NCI-H1694 (cell line): ENCODE data around the gene PPTC7.
"Not testable (repeated sequence)": the region's sequence is repeated elsewhere in the genome, so short reads cannot be mapped to it uniquely, and the experiment has no call there.

Experiments used
- DNase-seq: peaks from one replicate; lab custom pipeline; 2025; lab: John Stamatoyannopoulos, UW

Gene PPTC7

DNA sequence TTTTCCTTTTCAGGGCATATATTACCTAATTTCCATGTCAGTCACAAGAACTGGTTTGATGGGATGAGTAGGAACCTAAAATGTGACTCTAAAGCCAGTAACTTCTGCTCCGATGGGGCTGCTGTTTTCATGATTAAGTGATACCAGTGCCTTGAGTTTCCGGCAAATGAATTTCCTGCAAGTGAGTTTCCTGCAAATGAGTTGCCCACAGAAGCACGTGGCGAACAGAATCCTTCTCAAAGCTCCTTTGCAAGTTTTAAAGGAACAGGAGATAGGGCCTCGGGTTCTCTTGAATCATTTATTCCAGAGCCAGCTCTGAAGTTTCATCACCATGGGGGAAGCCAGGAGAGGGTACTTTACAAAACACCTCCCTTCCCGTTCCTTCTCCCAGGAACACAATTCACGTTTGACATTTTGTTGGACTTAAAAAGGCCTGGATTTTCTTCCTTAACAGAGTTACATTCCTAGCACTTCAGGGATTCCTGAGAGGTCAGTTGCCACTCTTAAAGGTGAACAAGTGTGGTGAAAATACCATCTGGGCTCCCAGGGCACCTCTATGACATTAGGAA, 2.2 kb upstream of the PPTC7 start:
- DNase-seq, result no peak

DNA sequence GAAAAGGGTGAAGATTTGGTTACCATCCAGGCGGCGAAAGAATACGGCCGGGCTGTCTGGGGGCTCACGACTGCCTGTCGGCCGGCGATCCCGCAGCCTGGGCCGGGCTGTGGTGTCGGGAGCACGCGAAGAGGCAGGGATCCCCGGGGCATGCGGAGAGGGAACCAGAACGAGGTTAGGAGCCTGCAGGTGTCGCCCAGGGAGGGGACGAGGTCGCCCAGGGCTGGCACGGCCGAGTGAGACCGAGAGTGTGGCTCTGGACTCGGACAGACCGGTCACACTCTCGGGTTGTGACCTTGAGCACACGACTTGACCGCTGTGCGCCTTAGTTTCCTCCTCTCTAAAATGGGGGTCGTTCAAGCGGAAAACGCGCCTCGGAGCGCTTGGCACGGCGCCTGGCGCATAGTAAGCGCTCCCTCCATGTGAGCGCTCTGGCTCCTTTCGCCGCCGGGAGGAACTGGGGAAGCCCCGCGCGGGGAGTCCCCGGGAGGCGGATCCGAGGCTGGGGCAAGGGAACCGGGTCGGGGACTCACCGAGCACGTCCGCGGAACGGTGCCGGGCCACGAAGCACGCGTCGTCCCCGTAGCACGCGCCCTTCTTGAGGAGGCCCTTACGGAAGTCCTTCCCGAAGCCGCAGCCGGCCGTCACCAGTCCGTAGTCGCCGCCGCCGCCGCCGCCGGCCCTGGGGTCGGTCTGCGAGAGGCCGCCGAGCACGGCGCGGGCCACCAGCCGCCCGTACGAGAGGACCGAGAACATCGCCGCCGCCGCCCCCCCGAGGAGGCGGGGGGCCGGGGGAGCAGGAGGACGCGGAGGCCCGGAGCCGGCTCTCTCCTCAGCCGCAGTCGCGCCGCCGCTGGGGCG, 612 bp downstream of the PPTC7 start:
- no peak for DNase-seq

DNA sequence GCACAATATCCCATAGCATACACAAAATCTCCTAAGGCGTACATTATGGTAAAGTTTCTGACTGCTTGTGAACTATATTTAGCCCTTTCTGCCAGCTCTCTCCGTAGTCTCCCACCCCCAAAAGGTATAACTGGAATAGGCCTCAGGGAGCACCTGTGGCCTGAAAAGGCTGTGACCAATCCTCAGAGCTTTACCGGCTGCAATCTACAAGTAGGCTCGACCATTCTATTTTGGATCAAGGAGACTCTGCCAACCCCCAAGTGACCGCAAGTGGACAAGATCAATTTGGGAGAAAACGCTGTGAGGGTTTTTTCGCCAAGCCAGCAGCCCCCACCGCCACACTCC, 1.2 kb downstream of the PPTC7 start:
- DNase-seq, result no peak

DNA sequence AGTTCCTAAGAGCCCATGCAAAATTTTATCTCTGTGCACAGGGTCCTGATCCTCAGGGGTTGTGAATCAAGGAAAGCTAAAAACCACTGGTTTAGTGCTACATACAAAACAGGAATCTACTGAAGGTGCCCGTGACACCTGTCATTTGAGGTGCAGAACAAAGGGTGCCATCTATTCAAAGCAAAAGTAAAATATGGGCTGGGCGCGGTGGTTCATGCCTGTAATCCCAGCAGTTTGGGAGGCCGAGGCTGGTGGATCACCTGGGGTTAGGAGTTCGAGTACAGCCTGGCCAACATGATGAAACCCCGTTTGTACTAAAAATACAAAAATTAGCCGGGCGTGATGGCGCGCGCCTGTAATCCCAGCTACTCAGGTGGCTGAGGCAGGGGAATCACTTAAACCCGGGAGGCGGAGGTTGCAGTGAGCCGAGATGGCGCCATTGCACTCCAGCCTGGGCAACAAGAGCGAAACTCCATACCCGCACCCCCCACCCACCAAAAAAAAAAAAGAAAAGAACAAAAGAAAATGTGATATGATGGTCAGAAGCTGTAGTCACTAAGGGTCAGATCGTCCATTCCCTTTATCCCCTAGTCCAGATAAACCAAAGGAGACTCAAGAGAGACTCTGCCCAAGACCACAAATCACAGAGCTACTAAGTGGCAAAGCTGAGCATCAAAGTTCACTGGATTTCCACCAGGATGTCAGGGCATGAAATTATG, 3.4 kb downstream of the PPTC7 start:
- no peak for DNase-seq

DNA sequence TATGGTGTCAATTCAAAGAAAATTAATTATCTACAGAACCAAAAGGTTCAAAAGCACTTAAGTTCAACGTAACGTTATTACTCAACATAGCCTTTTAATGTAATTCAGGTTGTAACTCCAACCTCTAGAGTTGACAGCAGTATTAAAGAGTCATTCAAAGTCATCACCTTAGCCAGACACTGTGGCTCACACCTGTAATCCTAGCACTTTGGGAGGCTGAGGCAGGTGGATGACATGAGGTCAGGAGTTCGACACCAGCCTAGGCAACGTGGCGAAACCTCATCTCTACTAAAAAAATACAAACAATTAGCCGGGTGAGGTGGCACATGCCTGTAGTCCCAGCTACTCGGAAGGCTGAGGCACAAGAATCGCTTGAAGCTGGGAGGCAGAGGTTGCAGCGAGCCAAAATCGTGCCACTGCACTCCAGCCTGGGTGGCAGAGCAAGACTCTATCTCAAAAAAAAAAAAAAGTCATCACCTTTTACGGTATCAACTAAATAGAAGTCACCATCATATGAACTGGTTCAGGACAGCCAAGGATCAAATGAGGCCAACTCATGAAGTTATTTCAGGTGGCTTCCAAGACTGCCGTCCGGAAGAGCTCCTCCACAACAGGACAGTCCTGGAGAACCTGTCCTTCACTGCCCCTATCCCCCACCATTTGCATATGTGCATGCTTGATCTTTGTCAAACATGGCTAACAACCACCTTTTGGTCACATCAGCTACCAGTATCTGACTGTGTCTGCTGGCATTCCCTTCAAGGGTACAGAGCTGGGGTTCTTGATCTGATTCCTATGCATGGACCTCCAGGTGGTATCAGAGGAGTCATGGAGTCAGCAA, 4.2 kb downstream of the PPTC7 start:
- DNase-seq, result no peak

DNA sequence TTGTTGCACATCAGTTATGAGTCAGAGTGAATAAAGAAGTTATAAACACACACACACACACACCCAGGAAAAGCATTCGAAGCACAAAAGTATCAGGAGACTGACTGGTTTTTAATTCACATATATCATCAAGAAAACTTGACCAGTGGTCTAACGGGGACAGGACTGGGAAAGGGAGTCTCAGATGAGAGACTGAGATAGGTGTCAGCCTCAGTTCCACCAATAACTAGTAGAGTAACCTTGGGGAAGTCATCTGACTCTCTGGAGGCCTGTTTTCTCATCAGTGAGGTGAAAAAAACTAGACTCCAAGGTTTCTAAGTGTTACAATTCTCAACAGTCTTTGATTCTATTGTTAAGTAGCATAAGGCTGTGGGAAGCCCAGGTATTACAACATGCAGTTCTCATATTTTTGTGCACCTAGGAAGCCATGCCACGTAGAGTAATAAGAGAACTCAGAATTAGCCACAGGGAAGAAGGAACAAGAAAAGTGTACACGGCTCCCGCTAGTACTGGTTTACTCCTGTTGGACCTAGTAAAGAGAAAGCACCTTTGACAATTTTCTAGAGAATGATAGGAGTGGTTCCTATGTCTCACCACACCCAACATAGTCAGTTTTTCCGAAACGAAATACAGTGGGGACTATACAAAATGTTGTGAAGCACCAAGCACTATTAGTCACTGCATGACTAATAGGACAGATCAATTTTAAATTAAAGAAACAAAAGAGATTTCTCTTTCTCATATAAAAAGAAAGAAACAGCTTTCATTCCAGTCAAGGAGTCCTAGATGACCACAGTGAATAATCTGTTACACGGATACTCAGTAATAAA, 5.0 kb downstream of the PPTC7 start:
- DNase-seq, result no peak

DNA sequence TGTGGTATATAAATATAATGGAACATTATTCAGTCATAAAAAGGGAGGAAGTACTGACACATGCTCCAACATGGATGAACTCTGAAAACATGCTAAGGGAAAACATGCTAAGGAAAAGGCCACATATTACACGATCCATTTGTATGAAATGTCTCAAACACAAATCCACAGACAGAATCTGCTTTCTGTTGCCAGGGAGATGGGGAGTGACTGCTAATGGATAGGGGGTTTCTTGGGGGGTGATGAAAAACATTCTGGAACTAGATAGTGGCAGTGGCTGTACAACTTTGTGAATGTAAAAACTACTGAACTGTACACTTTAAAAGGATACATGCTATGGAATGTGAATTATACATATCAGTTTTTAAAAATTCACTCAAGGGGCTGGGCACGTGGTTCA, 6.6 kb downstream of the PPTC7 start:
- no peak for DNase-seq

DNA sequence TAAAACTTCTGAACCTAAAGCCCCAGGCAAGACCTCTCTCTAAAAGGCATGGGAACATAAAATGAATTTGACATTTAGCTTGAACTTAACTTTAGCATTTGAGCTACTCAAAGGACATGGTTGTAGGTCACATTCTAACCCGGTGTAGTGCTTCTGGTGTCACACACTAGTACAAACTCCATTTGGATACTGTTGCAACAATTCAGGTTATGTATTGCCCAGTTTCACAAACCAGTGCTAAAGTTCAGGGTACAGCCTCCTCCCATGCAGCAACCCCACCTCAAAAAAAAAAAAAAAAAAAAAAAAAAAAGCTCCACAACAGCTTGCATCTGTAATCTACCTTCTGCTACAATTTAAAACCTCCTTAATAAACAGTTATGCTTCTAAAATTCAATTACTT, 7.8 kb downstream of the PPTC7 start:
- DNase-seq, result no peak

DNA sequence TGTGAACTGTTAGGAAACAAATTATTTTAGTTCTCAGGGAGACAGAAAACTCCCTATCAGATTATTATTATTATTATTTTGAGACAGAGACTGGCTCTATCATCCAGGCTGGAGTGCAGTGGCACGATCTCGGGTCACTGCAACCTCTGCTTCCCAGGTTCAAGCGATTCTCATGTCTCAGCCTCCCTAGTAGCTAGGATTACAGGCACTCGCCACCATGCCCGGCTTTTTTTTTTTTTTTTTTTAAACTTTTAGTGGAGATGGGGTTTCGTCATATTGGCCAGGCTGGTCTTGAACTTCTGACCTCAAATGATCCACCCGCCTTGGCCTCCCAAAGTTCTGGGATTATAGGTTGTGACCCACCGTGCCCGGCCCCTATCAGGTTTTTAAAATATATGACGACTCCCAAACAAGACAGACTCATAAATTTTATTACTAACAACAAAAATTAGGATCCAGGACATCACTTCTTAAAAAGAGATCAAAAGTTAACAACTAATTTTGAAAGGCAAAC, 8.3 kb downstream of the PPTC7 start:
- DNase-seq, result not testable (repeated sequence)

DNA sequence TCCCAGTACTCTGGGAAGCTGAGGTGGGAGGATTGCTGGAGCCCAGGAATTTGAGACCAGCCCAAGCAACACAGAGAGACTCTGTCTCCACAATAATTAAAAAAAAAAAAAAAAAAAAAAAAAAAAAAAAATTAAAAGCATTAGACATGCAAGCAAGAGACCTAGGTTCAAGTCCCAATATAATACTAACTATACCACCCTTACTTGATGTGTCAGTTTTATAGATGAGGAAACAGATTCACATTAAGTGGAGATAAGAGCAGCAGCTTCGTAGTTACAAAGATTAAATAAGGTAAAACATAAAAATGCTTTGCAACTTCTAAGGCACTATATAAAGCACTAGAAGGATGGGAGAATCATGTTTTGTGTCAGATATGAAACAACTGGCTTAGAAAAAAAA, 9.1 kb downstream of the PPTC7 start:
- DNase-seq, result no peak

DNA sequence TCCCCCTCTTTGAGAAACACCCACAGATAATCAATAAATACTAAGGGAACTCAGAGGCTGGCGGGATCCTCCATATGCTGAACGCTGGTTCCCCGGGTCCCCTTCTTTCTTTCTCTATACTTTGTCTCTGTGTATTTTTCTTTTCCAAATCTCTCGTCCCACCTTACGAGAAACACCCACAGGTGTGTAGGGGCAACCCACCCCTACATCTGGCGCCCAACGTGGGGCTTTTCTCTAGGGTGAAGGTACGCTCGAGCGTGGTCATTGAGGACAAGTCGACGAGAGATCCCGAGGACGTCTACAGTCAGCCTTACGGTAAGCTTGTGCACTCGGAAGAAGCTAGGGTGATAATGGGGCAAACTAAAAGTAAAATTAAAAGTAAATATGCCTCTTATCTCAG, 12.3 kb downstream of the PPTC7 start:
- not testable (repeated sequence) for DNase-seq

DNA sequence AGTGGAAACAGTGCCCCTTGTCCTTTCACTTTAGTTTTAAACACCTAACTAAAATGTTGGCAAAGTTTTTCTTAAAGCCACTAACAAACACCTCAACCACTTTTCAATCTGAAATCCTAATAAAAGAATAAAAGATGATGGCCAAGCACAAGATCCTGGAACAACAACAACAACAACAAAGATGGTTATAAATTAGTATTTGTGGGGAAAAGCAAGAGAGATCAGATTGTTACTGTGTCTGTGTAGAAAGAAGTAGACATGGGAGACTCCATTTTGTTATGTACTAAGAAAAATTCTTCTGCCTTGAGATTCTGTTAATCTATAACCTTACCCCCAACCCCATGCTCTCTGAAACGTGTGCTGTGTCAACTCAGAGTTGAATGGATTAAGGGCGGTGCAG, 13.3 kb downstream of the PPTC7 start:
- not testable (repeated sequence) for DNase-seq

DNA sequence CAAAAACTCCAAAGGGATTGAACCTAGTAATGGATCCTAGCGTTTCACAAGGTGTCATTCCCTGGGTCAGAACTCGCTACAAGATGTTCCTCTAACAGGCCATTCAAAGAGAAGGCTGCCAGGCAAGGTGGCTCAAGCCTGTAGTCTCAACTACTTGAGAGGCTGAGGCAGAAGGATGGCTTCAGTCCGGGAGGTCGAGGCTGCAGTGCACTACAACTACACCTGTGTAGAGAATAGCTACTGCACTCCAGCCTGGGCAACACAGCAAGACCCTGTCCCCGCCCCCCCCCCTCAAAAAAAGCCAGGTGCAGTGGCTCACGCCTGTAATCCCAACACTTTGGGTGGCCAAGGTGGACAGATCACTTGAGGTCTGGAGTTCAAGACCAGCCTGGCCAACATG, 14.4 kb downstream of the PPTC7 start:
- no peak for DNase-seq

DNA sequence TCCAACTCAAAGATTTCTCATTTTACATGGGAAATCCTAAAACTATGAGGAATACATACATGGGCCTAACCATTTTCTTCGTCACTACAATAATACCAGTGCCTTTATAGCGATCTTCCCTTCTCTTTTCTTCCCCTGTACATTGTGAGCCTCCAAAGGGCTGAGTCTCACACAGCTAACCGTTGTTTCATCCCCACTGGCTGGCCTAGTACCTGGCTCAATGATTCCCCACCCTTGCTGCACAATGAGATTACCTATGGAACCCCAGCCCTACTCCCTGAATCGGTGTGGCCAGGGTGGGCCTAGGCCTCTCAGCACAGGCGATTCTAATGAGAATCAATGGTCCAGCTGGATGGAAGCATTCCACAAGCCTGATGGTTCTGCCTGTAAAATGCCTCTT, 16.1 kb downstream of the PPTC7 start:
- DNase-seq, result no peak

DNA sequence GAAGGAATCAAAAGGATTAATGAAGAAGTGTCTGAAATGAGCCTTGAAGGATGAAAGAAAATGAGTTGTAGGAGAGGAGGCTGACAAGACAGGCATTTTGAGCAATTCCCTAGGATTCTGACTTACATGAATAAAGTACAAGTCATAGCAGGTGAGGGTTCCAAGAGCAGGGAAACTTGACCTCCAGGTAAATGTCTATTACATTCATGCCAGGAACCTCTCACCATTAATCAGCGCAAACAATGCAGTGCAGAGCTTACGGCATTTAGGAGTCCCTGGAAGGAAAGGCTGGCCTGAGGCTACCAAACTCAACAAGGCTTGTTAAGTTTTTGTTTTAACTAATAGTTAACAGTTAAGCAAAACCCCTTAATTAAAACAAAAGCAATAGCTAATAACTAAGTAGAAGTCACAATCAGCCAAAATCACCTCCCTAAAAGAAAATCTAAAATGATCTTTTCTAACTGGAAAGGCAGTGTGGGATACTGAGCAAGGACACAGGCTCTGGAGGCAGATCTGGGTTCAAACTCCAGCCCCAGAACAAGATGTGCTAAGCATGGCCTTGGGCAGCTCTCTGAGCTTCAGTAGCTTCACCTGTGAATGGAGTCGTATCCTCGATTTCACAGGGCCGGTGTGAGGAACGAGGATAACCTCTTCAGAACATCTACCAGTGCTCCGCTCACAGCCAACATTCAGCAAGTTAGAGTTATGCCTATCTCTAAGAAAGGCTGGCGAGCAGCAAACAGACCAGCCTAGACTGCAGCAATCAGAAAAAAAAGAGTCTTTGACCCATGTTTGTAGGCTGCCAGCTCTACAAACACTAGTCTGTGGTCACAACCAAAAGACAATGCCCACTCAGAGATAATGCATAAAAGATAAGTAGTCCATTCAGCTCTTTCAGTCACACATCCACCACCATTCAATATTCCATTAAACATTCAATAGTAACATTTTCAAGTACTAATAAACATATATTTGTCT, 16.9 kb downstream of the PPTC7 start:
- DNase-seq, result no peak

DNA sequence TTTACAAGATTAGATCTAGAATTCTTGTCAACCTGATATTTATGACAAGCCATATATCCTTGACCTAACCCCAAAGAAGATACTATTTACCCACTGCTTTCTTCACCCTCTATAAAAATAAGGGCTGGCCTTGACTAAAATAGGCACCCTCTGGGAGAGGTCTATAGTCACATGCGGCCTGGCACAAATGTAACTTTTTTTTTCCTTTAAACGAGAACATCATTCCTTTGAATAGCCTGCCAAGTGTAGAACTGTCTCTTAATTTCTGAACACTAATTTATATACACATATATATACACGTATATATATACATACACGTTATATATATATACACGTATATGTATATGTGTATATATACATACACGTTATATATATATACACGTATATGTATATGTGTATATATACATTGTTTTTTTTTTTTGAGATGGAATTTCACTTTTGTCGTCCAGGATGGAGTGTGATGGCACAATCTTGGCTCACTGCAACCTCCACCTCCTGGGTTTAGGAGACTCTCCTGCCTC, 18.6 kb downstream of the PPTC7 start:
- DNase-seq, result no peak

DNA sequence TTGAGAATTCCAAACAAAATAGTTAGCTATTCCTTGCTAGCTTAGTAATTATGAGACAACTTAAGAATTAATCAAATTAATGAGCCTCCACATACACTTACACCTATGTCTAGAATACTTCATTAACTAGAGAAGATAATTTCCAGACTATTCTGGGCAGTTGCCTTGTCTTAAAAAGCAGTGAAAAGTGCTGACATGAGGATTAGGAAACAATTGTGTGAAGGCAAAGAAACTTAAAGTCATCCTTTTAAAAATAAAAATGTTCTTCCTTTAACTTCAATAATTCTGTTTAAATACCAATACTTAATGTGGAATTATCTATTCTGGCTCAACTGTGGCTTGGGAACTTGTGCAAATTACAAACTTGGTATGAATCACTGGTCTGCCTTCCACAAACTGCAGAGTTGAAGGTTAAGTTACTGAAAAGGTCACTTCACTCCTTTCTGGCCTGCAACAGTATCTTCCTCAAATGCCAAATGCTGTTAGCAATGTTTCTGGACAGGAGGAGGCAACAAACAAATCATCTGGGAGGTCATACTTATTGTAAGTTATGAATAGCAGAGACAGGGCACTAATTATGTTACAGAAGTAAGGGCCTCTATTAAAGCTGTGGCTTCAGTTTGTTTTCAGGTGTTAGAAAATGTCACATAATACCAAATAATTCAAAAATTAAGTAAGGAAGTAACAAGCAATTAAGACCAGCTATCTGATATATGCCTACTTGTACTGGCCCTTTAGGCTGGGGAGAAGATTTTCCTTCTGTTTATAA, 19.2 kb downstream of the PPTC7 start:
- no peak for DNase-seq

DNA sequence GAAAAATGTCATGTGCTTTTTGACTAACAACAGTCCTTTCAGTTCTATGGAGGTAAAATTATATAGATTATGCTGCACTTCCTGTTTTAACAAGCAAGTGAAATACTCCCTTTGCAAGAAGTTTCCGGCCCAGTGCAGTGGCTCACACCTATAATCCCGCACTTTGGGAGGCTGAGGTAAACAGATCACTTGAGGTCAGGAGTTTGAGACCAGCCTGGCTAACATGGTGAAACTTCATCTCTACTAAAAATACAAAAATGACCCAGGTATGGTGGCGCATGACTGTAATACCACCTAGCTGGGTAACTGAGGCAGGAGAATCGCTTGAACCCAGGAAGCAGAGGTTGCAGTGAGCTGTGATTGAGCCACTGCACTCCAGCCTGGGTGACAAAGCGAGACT, 20.7 kb downstream of the PPTC7 start:
- DNase-seq, result not testable (repeated sequence)
